Activated T-cell treated with anti-CD3 and anti-CD28 coated beads, Interleukin-2, amount 50 U/mL, for 72 hours (primary cell): ENCODE results near the gene ASTN1. TPM values are rescaled to one million over a fixed set of nuclear protein-coding genes. Genes with fewer than 3 reads are reported as not detected.

Experiments
- ATAC-seq, 2 donors: fragments of 150-1000 bp; cut with Tn5 transposase; replicated peaks in 1 of 2; 2 replicates each; pipeline ENCODE4 v1.10.0; 2021; ENCODE audit warnings: moderate library complexity in 2 of 2, mild to moderate bottlenecking in 1 of 2
- DNase-seq, 2 donors: peaks; one replicate each; pipeline ENCODE4 v3.0.0; 2021 to 2022; ENCODE audit warnings: mixed read lengths in 1 of 2
- H3K27ac Mint-ChIP-seq: one replicate; pipeline ENCODE4 v1.8.0; 2022; ENCODE audit warnings: mild to moderate bottlenecking, moderate library complexity, mixed read lengths
- H3K27me3 Mint-ChIP-seq: one replicate; pipeline ENCODE4 v1.8.0; 2022; ENCODE audit warnings: low read depth, mixed read lengths
- H3K36me3 Mint-ChIP-seq, 2 donors: one replicate each; pipeline ENCODE4 v1.8.0; 2022; ENCODE audit warnings: mixed read lengths in 2 of 2, mild to moderate bottlenecking in 1 of 2; ENCODE audit not compliant: insufficient read depth in 2 of 2
- H3K4me1 Mint-ChIP-seq: one replicate; pipeline ENCODE4 v1.8.0; 2022; ENCODE audit warnings: low read depth, mixed read lengths
- H3K4me3 Mint-ChIP-seq, 2 donors: one replicate each; pipeline ENCODE4 v1.8.0; 2022; ENCODE audit warnings: mild to moderate bottlenecking in 2 of 2, mixed read lengths in 2 of 2, moderate library complexity in 2 of 2
- H3K9me3 Mint-ChIP-seq, 2 donors: one replicate each; pipeline ENCODE4 v1.8.0; 2022; ENCODE audit warnings: mixed read lengths in 2 of 2
- total RNA-seq, 2 donors: library from RNA; stranded (reverse); gene quantifications; one replicate each; pipeline ENCODE4 v1.2.3, GENCODE V29; 2022

Gene ASTN1
- total RNA-seq: not detected

DNA sequence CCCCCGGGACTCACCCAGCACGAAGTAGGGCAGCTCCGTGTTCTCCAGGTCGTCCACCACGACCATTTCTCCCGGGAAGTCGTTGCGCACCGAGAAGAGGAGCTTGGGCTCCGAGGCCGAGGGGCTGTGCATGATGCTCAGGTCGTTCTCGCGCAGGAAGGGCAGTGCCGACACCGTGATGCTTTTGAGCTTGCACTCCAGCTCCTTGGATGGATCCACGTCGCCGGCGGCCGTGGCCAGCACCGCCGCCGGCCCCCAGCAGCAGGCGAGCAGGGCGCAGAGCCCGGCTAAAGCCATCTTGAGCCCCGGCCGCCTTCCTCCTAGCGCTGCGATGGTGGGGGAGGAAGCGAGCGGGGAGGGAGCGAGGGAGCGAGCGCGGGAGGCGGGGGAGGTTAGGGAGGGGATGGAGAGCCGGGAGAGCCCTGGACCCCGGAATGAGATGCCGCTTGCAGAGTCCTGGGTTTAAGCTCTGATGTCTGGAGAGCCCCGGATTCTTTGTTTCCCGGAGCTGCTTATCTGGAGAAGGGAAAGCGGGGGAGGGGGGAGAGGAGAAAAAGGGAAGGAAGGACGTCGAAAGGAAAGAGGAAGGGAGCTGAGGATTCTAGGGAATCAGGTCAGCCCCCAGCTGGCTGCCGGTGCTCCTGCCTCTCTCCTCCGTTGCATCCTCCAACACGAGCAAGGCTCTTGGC, at the start of gene ASTN1:
Gene ASTN1, minus strand, starts transcription at position 333 of the 689 bp plus-strand sequence. Its CDS starts 36 bp downstream, at position 297.
- DNase-seq: no peak
- Mint-ChIP-seq H3K27me3 (peaks cover 32% of the 10 kb centered on the region), H3K27ac (no peak within 1 kb of the TSS), H3K36me3 (peaks cover 7 to 8% of the 10 kb centered on the region in 2 donors), H3K4me1 (peaks cover 6% of the 10 kb centered on the region), H3K9me3 (peaks cover 0 to 2% of the 10 kb centered on the region in 2 donors), H3K4me3 (no peak within 1 kb of the TSS)
- ATAC-seq: no peak

DNA sequence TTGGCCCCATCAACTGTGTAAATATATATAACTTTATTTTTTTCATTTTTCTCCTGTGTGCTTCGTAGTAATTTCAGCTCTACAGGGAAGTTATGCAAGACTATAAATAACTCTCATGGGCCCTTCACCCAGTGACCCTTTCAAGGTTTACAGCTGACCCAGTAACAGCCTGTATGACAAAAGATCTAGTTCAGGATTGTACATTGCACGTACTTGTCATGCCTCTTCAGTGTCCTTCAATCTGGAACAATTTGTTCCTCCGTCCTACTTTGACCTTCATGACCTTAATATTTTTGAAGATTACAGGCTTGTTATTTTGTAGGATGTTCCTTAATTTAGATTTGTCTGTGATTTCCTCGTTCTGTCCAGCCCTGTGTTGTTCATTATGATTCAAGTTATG, 46.7 kb upstream of the ASTN1 start:
- ATAC-seq: no peak
- no peaks in the 10 kb centered on the region for H3K4me1 Mint-ChIP-seq
- no peak overlapping the region for H3K4me3 Mint-ChIP-seq
- H3K27me3 Mint-ChIP-seq: no peaks in the 10 kb centered on the region
- no peak overlapping the region for H3K27ac Mint-ChIP-seq
- H3K36me3 Mint-ChIP-seq: no peaks in the 10 kb centered on the region
- no peak for DNase-seq
- H3K9me3 Mint-ChIP-seq: peaks cover 6 to 9% of the 10 kb centered on the region in 2 donors

DNA sequence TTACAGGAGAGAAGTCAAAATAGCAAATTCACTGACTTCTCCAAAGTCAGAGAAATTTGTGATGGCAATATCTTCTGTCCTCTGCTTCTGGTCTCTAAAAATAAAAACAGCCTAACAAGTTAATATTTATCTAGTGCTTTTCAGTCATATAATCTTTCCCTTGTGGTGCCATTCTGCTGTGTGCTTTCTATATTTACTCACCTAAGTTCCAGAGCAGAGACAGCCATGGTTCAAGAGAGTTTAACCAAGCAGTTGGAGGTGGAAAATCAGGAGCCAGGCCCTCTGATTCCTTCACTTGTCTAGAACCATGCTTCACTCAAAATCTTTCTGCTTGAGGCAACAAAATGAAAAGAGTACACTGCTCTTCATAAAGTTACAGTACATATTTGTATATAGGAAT, 45.6 kb upstream of the ASTN1 start:
- no peak for ATAC-seq
- Mint-ChIP-seq H3K27me3 (no peaks in the 10 kb centered on the region), H3K4me3 (no peak overlapping the region)

DNA sequence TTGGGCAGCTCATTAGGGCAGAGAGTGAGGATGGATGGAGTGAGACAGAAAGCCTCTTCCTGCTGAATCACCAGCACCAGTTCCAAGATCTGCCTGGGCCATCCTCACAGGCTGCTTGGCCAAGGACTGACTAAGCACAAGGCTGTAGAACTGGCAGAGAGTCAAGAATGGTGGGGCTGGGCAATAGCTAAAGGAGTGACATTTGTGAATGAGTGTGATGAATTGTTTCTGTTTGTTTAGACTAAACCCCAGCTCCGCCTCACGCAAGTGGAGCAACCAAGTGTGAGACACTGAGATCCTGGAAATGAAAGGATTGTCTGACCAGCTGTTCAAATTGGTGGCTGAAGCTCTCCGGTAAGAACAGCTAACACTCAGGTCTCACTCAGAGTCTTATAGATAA, 44.8 kb upstream of the ASTN1 start:
- H3K4me3 Mint-ChIP-seq: no peak overlapping the region
- H3K27ac Mint-ChIP-seq: no peak overlapping the region
- ATAC-seq: no peak
- H3K36me3 Mint-ChIP-seq: no peaks in the 10 kb centered on the region
- peaks cover 2 to 6% of the 10 kb centered on the region in 2 donors for H3K9me3 Mint-ChIP-seq
- H3K4me1 Mint-ChIP-seq: no peaks in the 10 kb centered on the region
- no peaks in the 10 kb centered on the region for H3K27me3 Mint-ChIP-seq
- no peak for DNase-seq

More for the DNA sequence above, 45.6 kb upstream of the ASTN1 start:
- H3K36me3 Mint-ChIP-seq: no peaks in the 10 kb centered on the region
- H3K4me1 Mint-ChIP-seq: no peaks in the 10 kb centered on the region
- H3K27ac Mint-ChIP-seq: no peak overlapping the region
- peaks cover 4 to 7% of the 10 kb centered on the region in 2 donors for H3K9me3 Mint-ChIP-seq
- no peak for DNase-seq

DNA sequence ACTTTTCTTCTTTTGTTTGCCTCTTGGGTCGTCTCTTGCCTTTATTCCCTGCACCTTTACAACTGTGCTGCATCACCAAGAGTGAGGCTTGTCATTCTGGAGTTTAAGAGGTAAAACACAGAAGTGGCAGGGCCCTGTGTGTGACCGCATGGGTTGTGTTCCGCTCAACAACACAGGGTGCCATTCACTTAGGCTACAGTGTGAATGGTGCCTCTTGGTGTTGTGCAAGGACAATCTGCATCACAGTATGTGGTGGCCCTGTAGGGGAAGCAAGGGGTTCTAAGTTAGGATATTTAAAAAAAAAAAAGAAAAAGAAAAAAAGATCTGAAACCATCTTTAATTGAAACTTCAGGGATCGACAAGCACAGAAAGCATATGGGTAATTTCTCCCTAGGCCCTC, 44.4 kb upstream of the ASTN1 start:
- Mint-ChIP-seq H3K36me3 (no peaks in the 10 kb centered on the region), H3K27me3 (no peaks in the 10 kb centered on the region), H3K27ac (no peak overlapping the region), H3K4me3 (no peak overlapping the region), H3K9me3 (peaks cover 5 to 6% of the 10 kb centered on the region in 2 donors), H3K4me1 (no peaks in the 10 kb centered on the region)
- ATAC-seq (no peak), DNase-seq (no peak)

DNA sequence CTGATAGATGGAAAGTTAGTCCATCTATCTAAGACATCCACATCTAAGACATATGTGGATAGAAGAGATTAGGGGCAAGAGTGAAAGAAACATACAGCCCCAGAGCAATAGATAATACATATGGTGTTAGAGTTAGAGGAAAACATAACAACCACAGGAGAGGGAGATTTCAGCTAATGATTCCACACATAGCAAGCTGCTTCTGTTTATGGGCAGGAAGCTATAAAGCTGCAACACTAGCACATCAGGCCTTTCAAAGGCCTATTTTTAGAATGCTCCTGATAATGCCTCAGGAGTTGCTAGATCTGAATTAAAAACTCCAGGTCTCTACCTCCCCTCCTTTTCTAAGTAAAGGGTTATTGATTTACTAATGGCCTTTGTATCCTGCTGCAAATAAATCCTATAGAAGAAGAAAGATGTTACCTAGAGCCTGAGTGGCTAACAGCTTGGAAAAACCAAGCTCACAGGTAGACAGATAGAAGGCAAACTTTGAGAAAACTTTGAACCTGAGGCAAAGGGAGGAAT, 42.4 kb upstream of the ASTN1 start:
- H3K4me1 Mint-ChIP-seq: no peaks in the 10 kb centered on the region
- H3K4me3 Mint-ChIP-seq: no peak overlapping the region
- no peaks in the 10 kb centered on the region for H3K36me3 Mint-ChIP-seq
- ATAC-seq (no peak), DNase-seq (no peak)
- H3K9me3 Mint-ChIP-seq: peaks cover 3 to 4% of the 10 kb centered on the region in 2 donors
- no peak overlapping the region for H3K27ac Mint-ChIP-seq
- H3K27me3 Mint-ChIP-seq: no peaks in the 10 kb centered on the region

DNA sequence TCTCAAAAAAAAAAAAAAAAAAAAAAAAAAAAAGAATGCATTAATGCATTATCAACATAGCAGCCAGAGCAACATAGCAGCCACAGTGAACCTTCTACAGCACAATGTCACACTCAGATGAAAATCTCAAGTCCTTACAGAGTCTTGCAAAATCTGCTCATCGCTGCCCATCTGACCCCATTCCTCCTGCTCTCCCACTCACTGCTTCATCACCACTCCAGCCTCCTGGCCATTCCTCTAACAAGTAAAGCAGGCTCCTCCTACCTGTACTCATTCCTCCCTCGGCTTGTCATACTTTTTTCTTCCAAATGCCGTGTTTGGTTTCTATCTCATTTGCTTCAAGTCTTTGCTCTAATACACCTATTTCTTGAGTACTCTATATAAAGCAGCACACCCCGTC, 35.8 kb upstream of the ASTN1 start:
- peaks cover 0 to 3% of the 10 kb centered on the region in 2 donors for H3K36me3 Mint-ChIP-seq
- DNase-seq: no peak
- no peaks in the 10 kb centered on the region for H3K27me3 Mint-ChIP-seq
- no peak overlapping the region for H3K27ac Mint-ChIP-seq
- no peak for ATAC-seq
- H3K4me1 Mint-ChIP-seq: no peaks in the 10 kb centered on the region
- H3K9me3 Mint-ChIP-seq: peaks cover 8% of the 10 kb centered on the region in 2 donors
- no peak overlapping the region for H3K4me3 Mint-ChIP-seq

DNA sequence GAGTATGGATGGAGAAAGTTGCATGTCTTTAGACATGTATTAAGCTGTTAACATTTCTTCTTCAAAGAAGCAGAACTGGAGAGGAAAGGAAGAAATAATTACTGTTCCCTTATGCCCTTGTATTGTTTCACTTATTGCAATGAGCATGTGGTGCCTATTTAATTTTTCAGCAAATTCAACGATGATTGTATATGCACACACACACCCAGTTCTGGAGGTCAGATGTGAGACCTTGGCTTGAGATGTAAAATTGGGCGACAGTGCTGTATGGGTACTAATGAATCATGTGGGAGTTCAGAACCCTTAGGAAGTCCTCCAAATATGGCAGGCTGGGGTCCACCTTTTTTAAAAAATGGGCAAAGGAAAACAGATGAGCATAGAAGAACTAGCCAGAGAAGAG, 33.7 kb upstream of the ASTN1 start:
- Mint-ChIP-seq H3K27me3 (no peaks in the 10 kb centered on the region), H3K27ac (no peak overlapping the region), H3K4me1 (no peaks in the 10 kb centered on the region), H3K36me3 (peaks cover 0 to 3% of the 10 kb centered on the region in 2 donors), H3K4me3 (no peak overlapping the region), H3K9me3 (peaks cover 5 to 8% of the 10 kb centered on the region in 2 donors)
- DNase-seq (no peak), ATAC-seq (no peak)

DNA sequence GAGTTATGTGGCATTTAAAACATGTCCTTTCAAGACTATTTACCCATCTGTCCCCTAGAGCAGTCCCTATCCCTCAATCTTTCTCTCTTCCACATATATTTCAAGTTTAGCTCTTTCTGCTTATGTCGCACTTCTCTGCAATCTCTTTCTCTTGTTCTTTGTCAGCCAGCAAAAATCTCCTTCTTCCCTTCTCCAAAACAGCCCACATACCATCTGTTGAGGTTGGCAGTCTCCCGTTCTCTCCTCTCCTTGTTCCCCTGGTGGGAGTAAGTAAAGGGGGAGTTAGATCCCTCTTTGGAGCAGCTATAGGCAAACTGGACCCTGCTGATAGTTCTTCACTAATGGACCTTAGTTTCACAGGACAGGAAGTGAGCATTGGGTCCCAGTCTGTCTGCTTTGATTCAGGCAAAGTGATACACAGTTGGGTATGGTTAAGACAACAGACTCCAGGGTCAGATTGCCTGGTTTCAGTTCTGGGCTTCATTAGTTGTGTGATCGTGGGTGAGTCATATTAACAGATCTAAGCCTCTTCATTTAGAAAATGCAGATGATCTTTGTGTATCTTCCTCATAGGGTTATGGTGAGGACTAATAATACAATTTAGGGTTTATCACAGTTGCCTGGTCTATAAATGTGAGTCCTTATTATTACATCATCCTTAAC, 25.9 kb upstream of the ASTN1 start:
- H3K4me3 Mint-ChIP-seq: no peak overlapping the region
- no peak for ATAC-seq
- no peak for DNase-seq
- H3K27me3 Mint-ChIP-seq: no peaks in the 10 kb centered on the region
- no peaks in the 10 kb centered on the region for H3K4me1 Mint-ChIP-seq
- peaks cover 2% of the 10 kb centered on the region in 2 donors for H3K9me3 Mint-ChIP-seq
- no peaks in the 10 kb centered on the region for H3K36me3 Mint-ChIP-seq
- no peak overlapping the region for H3K27ac Mint-ChIP-seq

DNA sequence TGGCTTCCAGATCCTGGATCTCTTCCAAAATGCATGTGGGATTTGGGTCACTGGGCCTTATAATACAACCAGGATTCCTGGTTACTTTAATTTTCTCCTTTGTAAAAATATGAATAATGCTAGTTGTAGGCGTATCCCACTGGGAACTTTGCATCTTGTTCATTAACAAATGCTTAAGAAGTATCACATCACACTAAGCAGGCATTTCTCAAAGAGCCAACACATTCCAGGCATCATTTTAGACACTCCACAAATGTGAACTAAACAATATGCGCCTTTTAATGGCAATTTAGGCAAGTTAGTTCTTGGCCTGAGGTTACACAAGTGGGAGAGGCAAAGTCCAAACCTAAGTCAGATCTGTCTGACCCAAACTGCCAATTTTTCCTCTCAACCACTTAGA, 22.1 kb upstream of the ASTN1 start:
- Mint-ChIP-seq H3K27me3 (peaks cover 21% of the 10 kb centered on the region), H3K27ac (no peak overlapping the region), H3K9me3 (peaks cover 2% of the 10 kb centered on the region in 2 donors), H3K36me3 (peaks cover 0 to 2% of the 10 kb centered on the region in 2 donors), H3K4me1 (peaks cover 6% of the 10 kb centered on the region), H3K4me3 (no peak overlapping the region)
- DNase-seq: no peak
- no peak for ATAC-seq

DNA sequence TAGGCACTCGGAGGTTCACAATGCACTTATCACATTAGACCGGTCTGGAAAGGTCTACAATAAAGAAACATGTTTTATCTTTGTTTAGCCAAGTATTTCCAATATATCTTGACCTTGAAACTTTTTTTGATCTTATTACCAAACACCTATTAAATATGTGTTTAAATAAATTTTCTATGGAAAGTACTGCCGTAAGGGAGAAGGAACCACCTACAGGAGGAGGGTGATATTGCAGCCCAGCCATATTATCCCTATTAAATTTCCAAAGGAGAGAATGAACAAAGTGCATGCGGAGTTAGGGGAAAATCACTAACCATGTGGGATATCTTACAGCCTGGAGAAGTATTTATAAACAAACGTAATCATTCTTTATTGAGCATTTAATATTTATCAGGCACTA, 20.7 kb upstream of the ASTN1 start:
- no peak for DNase-seq
- Mint-ChIP-seq H3K36me3 (peaks cover 0 to 2% of the 10 kb centered on the region in 2 donors), H3K4me1 (peaks cover 11% of the 10 kb centered on the region), H3K4me3 (no peak overlapping the region), H3K9me3 (peaks cover 0 to 2% of the 10 kb centered on the region in 2 donors), H3K27me3 (peaks cover 36% of the 10 kb centered on the region), H3K27ac (no peak overlapping the region)
- ATAC-seq: no peak

DNA sequence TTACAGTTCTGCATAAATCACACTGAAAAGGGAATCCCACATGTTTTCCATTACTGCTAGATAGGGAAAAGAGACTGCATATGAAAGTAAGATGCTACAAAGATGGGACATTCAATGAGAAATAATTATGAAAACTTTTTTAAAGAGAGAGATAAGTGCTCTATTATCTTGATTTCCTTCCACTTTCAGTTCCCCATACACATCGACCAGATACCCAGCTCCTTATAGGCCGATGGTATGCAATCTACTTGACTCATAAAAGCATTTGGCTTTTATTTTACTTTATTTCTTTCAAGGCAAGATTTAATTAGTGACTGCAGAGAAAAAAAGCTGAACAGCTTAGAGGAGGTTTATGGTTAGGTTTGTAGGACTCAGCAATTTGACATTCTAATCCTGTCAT, 19.3 kb upstream of the ASTN1 start:
- H3K27me3 Mint-ChIP-seq: peaks cover 37% of the 10 kb centered on the region
- ATAC-seq (no peak), DNase-seq (no peak)
- no peak overlapping the region for H3K27ac Mint-ChIP-seq
- no peak overlapping the region for H3K4me3 Mint-ChIP-seq
- peaks cover 0 to 2% of the 10 kb centered on the region in 2 donors for H3K36me3 Mint-ChIP-seq
- peaks cover 0 to 2% of the 10 kb centered on the region in 2 donors for H3K9me3 Mint-ChIP-seq
- peaks cover 11% of the 10 kb centered on the region for H3K4me1 Mint-ChIP-seq

DNA sequence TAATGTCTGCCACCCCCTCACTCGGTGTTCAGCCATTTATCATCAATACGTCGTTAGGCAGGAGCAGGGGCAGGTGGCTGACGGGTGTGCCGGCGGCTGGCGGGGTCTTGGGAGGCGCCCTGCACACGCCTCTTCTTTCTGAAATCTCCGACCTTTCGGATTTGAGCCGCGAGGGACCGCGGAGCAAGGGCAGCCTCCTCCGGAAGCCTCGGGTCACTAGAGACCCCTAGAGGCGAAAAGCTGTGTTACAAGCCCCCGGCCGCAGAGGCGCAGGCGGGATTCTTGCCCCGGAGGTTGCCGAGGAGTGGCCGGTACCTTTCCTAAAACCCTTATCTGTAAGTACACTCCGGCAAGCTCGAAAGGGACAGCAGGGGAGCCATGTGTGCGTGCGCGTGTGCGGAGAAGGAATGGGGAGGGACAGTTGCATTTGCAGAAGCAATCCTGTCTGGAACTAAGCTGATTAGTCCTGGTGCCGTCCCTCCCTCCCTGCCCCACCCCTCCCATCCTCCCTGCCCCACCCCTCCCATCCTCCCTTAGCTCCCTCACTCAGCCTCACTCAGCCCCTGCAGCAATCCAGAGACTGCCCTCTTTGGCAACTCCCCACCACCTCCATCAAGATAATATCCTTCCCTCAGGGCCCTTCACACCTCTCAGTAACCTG, 17.2 kb upstream of the ASTN1 start:
- Mint-ChIP-seq H3K4me1 (peaks cover 11% of the 10 kb centered on the region), H3K4me3 (peak overlapping the region; percentile 67 to 70), H3K36me3 (peaks cover 0 to 2% of the 10 kb centered on the region in 2 donors), H3K9me3 (peaks cover 0 to 3% of the 10 kb centered on the region in 2 donors), H3K27me3 (peaks cover 37% of the 10 kb centered on the region), H3K27ac (no peak overlapping the region)
- ATAC-seq (peak; percentile 43 to 58), DNase-seq (peak; percentile 33 to 46)
